Endodermal cell (in vitro differentiated cells): ENCODE measurements around the gene TTC22. TPM values are rescaled to one million over a fixed set of nuclear protein-coding genes. Genes with fewer than 3 reads are reported as not detected.
A peak's percentile ranks its signal among the peaks of the same experiment; 100 is the strongest.

Experiments
- DNase-seq: peaks from one replicate; pipeline ENCODE4 v3.0.0-alpha.2; 2017
- H3K27ac ChIP-seq: 2 replicates; pipeline ENCODE4 v1.5.1; 2013; ENCODE audit warnings: mild to moderate bottlenecking, low read depth, low read length, moderate library complexity
- H3K27me3 ChIP-seq: 2 replicates; pipeline ENCODE4 v1.6.1; 2013; ENCODE audit warnings: mild to moderate bottlenecking, low read length, moderate library complexity; ENCODE audit not compliant: insufficient read depth, control insufficient read depth, poor library complexity, severe bottlenecking
- H3K36me3 ChIP-seq: 2 replicates; pipeline ENCODE4 v1.7.0; 2013; ENCODE audit warnings: mild to moderate bottlenecking, low read length, moderate library complexity; ENCODE audit not compliant: control insufficient read depth, insufficient read depth
- H3K4me1 ChIP-seq: one replicate; pipeline ENCODE4 v1.7.0; 2013; ENCODE audit warnings: low read length; ENCODE audit not compliant: control insufficient read depth, insufficient read depth
- H3K4me3 ChIP-seq: 2 replicates; pipeline ENCODE4 v1.5.1; 2013; ENCODE audit warnings: mild to moderate bottlenecking, low read length, moderate library complexity
- H3K9ac ChIP-seq: 2 replicates; pipeline ENCODE4 v1.6.1; 2013; ENCODE audit warnings: mild to moderate bottlenecking, low read length, moderate library complexity; ENCODE audit not compliant: poor library complexity, severe bottlenecking; ENCODE audit errors: extremely low read depth
- H3K9me3 ChIP-seq: 2 replicates; pipeline ENCODE4 v1.6.1; 2013; ENCODE audit warnings: mild to moderate bottlenecking, low read length, moderate library complexity; ENCODE audit not compliant: control insufficient read depth
- H3K27ac Mint-ChIP-seq: 2 replicates; pipeline ENCODE4 v1.8.0; 2020; ENCODE audit warnings: mixed read lengths
- H3K27me3 Mint-ChIP-seq: 2 replicates; pipeline ENCODE4 v1.8.0; 2021; ENCODE audit warnings: mild to moderate bottlenecking, mixed read lengths; ENCODE audit not compliant: insufficient read depth
- H3K36me3 Mint-ChIP-seq: 2 replicates; pipeline ENCODE4 v1.8.0; 2020; ENCODE audit warnings: low read depth, mixed read lengths
- H3K4me1 Mint-ChIP-seq: 2 replicates; pipeline ENCODE4 v1.8.0; 2020; ENCODE audit warnings: mixed read lengths
- H3K4me3 Mint-ChIP-seq: 2 replicates; pipeline ENCODE4 v1.8.0; 2020; ENCODE audit warnings: mild to moderate bottlenecking, moderate library complexity, mixed read lengths
- H3K9me3 Mint-ChIP-seq: 2 replicates; pipeline ENCODE4 v1.8.0; 2020; ENCODE audit warnings: mild to moderate bottlenecking, mixed read lengths
- WGBS, 2 experiments: methylation state at CpG; one replicate each; pipeline versions ENCODE4 v1.1.5 to v1.1.7; 2013; ENCODE audit warnings: missing lambda C conversion rate in 2 of 2, mixed read lengths in 1 of 2; ENCODE audit not compliant: insufficient coverage in 1 of 2, insufficient read length in 1 of 2; 5-methylcytosine and 5-hydroxymethylcytosine counted together
- total RNA-seq, 2 donors: library from RNA; stranded (reverse); fragmentation: NEBNext Ultra II Directional in 1 of 2; extraction: Animal tissue kit (Norgen Biotek cat#: 25700) in 1 of 2; gene quantifications; 2 replicates in 1 of 2; 3 replicates in 1 of 2; pipeline ENCODE4 v1.2.1, GENCODE V29; 2021
- TF ChIP-seq, protein P1 (sequence below): fragments of 200-600 bp; sonication (generic); conservative IDR thresholded peaks from 2 replicates; pipeline ENCODE4 v1.5.0; 2021; ENCODE audit warnings: antibody characterized with exemption, mild to moderate bottlenecking

Gene TTC22
- total RNA-seq, 2 donors from 2014 or later: 0.44 to 0.53 TPM

DNA sequence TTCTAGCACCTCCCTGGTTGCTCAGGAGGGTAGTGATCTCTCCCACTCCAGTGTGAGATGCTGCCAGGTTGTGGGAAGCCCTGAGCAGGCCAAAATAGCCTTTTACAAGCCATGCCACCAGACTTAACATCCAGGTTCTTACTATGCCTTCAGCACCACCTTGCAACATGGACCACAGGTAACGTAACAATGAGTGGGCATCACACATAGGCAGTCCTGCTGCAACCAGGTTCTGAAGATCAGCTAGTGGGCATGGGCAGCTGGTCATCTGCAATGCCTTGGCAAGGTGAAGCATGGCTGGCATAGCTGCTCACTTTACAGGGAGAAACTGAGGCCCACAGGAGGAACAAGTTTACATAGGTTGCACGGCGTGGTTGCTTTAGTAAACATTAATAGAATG lies 45.2 kb upstream of the TTC22 start:
- 96% methylated on average over 3 of the region's 3 CpGs for WGBS, 2 experiments
- Histone ChIP-seq H3K27ac (no peak overlapping the region), H3K4me1 (no peaks in the 10 kb centered on the region), H3K36me3 (peaks cover 44% of the 10 kb centered on the region), H3K27me3 (no peaks in the 10 kb centered on the region), H3K9ac (no peak overlapping the region), H3K4me3 (no peak overlapping the region), H3K9me3 (no peaks in the 10 kb centered on the region)
- Mint-ChIP-seq H3K27me3 (no peaks in the 10 kb centered on the region), H3K9me3 (no peaks in the 10 kb centered on the region), H3K4me1 (no peaks in the 10 kb centered on the region), H3K4me3 (no peak overlapping the region), H3K27ac (no peak overlapping the region), H3K36me3 (peaks cover 43% of the 10 kb centered on the region)
- peak; percentile 47 for DNase-seq
- TF ChIP-seq, protein P1, sequence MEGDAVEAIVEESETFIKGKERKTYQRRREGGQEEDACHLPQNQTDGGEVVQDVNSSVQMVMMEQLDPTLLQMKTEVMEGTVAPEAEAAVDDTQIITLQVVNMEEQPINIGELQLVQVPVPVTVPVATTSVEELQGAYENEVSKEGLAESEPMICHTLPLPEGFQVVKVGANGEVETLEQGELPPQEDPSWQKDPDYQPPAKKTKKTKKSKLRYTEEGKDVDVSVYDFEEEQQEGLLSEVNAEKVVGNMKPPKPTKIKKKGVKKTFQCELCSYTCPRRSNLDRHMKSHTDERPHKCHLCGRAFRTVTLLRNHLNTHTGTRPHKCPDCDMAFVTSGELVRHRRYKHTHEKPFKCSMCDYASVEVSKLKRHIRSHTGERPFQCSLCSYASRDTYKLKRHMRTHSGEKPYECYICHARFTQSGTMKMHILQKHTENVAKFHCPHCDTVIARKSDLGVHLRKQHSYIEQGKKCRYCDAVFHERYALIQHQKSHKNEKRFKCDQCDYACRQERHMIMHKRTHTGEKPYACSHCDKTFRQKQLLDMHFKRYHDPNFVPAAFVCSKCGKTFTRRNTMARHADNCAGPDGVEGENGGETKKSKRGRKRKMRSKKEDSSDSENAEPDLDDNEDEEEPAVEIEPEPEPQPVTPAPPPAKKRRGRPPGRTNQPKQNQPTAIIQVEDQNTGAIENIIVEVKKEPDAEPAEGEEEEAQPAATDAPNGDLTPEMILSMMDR: no peak

DNA sequence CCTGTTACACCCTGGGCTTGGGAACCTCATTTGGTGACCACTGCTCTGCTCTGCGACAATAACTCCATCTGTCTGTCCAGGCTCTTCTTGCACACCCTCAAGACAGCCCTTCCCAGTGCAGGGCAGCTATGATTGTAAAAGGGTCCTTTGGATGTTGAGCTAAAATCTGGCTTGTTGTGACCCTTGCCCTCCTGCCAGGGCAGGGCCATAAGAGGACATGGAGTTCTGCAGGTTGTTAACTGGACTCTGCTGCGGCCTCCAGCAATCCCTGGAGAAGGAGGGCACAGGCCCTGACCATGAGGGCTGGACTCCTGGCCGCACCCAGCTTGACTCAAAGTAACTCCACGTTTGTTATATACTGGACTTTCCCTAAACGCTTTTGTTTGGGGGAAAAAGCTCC lies 44.6 kb upstream of the TTC22 start:
- Mint-ChIP-seq H3K36me3 (peaks cover 37% of the 10 kb centered on the region), H3K27ac (no peak overlapping the region), H3K27me3 (no peaks in the 10 kb centered on the region), H3K4me3 (no peak overlapping the region), H3K9me3 (no peaks in the 10 kb centered on the region), H3K4me1 (no peaks in the 10 kb centered on the region)
- Histone ChIP-seq H3K4me1 (no peaks in the 10 kb centered on the region), H3K9ac (no peak overlapping the region), H3K9me3 (no peaks in the 10 kb centered on the region), H3K27me3 (no peaks in the 10 kb centered on the region), H3K4me3 (no peak overlapping the region), H3K36me3 (peaks cover 39% of the 10 kb centered on the region), H3K27ac (no peak overlapping the region)
- DNase-seq: no peak
- WGBS, 2 experiments: 92% methylated on average over 4 to 5 of the region's 5 CpGs
- TF ChIP-seq, protein P1: no peak

DNA sequence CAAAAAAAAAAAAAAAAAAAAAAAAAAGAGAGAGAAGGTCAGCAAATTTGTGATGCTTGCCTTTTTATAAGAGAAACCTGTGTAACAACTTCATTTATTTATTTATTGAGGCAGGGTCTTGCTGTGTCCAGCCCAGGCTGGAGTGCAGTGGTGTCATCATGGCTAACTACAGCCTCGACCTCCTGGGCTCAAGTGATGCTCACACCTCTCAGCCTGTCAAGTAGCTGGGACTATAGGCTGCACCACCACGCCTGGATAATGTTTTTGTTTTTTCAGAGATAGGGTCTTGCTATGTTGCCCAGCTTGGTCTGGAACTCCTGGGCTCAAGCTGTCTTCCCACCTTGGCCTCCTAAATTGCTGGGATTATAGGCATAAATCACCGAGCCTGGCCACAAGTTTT lies 43.4 kb upstream of the TTC22 start:
- Mint-ChIP-seq H3K36me3 (peaks cover 25% of the 10 kb centered on the region), H3K9me3 (no peaks in the 10 kb centered on the region), H3K4me1 (no peaks in the 10 kb centered on the region), H3K27me3 (no peaks in the 10 kb centered on the region), H3K27ac (no peak overlapping the region), H3K4me3 (no peak overlapping the region)
- no peaks in the 10 kb centered on the region for H3K4me1 ChIP-seq
- peaks cover 27% of the 10 kb centered on the region for H3K36me3 ChIP-seq
- 95 to 100% methylated on average over 1 to 3 of the region's 3 CpGs for WGBS, 2 experiments
- no peak overlapping the region for H3K9ac ChIP-seq
- TF ChIP-seq, protein P1: no peak
- H3K9me3 ChIP-seq: no peaks in the 10 kb centered on the region
- no peak overlapping the region for H3K4me3 ChIP-seq
- H3K27me3 ChIP-seq: no peaks in the 10 kb centered on the region
- DNase-seq: peak; percentile 38
- no peak overlapping the region for H3K27ac ChIP-seq
